ENCODE measurements around the gene SERPINA3.

The SERPINA3 gene

GRCh38 chr14:94569381-94570001 is 42.7 kb upstream of the SERPINA3 start:
- no peak overlapping the region for H4K8ac ChIP-seq (ENCODE audit: low read length)
- no peaks in the 10 kb centered on the region for H3K9me3 ChIP-seq (ENCODE audit: control insufficient read depth, low read length)
- H3K23ac ChIP-seq (ENCODE audit: low read length in 2 of 2) = no peak overlapping the region
- no peak overlapping the region for H2BK15ac ChIP-seq (ENCODE audit: low read depth, poor library complexity, severe bottlenecking)
- no peak for DNase-seq
- H3K18ac ChIP-seq (ENCODE audit: low read depth in 1 of 2, low read length in 2 of 2) = no peak overlapping the region
- no peak overlapping the region for H3K14ac ChIP-seq (ENCODE audit: low read length in 2 of 2)
- H4K91ac ChIP-seq (ENCODE audit: low read length) = no peak overlapping the region
- H3K36me3 ChIP-seq (ENCODE audit: control insufficient read depth in 1 of 2, insufficient read depth in 2 of 2, low read depth in 1 of 2, low read length in 2 of 2) = no peaks in the 10 kb centered on the region
- WGBS = 88% methylated on average over 20 of the region's 20 CpGs
- H2BK12ac ChIP-seq (ENCODE audit: low read length in 2 of 2) = no peak overlapping the region
- no peak overlapping the region for H3K4ac ChIP-seq (ENCODE audit: low read depth in 1 of 2, low read length in 2 of 2)
- H2AK5ac ChIP-seq (ENCODE audit: low read length, severe bottlenecking) = no peak overlapping the region
- H3K9ac ChIP-seq (ENCODE audit: low read length) = no peak overlapping the region
- H3K4me2 ChIP-seq (ENCODE audit: low read length, poor library complexity, severe bottlenecking) = no peak overlapping the region
- no peaks in the 10 kb centered on the region for H3K79me1 ChIP-seq (replicated peaks; ENCODE audit: low read length, poor library complexity, severe bottlenecking)
- no peak overlapping the region for H2BK120ac ChIP-seq (ENCODE audit: low read depth, low read length)
- no peak overlapping the region for H2BK5ac ChIP-seq (ENCODE audit: low read depth, low read length, poor library complexity, severe bottlenecking)
- no peak overlapping the region for H2AFZ ChIP-seq (ENCODE audit: low read depth, low read length)
- H3K4me3 ChIP-seq (ENCODE audit: insufficient read depth in 1 of 2, low read depth in 1 of 2, low read length in 2 of 2) = no peak overlapping the region
- H3K27me3 ChIP-seq (ENCODE audit: control insufficient read depth in 1 of 2, insufficient read depth in 1 of 2, low read length in 2 of 2) = peaks cover 0 to 10% of the 10 kb centered on the region in 2 experiments
- H3K27ac ChIP-seq (ENCODE audit: low read length, poor library complexity, severe bottlenecking) = no peak overlapping the region
- H3K4me1 ChIP-seq (ENCODE audit: control insufficient read depth, insufficient read depth, low read depth, low read length) = no peaks in the 10 kb centered on the region

- Histone ChIP-seq H3K36me3 (ENCODE audit: control insufficient read depth in 1 of 2, insufficient read depth in 2 of 2, low read depth in 1 of 2, low read length in 2 of 2) (no peaks in the 10 kb centered on the region), H3K4ac (ENCODE audit: low read depth in 1 of 2, low read length in 2 of 2) (no peak overlapping the region), H3K27ac (ENCODE audit: low read length, poor library complexity, severe bottlenecking) (no peak overlapping the region), H3K23ac (ENCODE audit: low read length in 2 of 2) (no peak overlapping the region), H2BK120ac (ENCODE audit: low read depth, low read length) (no peak overlapping the region), H3K4me3 (ENCODE audit: insufficient read depth in 1 of 2, low read depth in 1 of 2, low read length in 2 of 2) (no peak overlapping the region), H2AK5ac (ENCODE audit: low read length, severe bottlenecking) (no peak overlapping the region), H3K9me3 (ENCODE audit: control insufficient read depth, low read length) (no peaks in the 10 kb centered on the region), H2BK5ac (ENCODE audit: low read depth, low read length, poor library complexity, severe bottlenecking) (no peak overlapping the region), H3K9ac (ENCODE audit: low read length) (no peak overlapping the region), H2BK12ac (ENCODE audit: low read length in 2 of 2) (no peak overlapping the region), H3K4me2 (ENCODE audit: low read length, poor library complexity, severe bottlenecking) (no peak overlapping the region), H3K79me1 (replicated peaks; ENCODE audit: low read length, poor library complexity, severe bottlenecking) (no peaks in the 10 kb centered on the region), H3K14ac (ENCODE audit: low read length in 2 of 2) (no peak overlapping the region), H2AFZ (ENCODE audit: low read depth, low read length) (no peak overlapping the region), H3K4me1 (ENCODE audit: control insufficient read depth, insufficient read depth, low read depth, low read length) (no peaks in the 10 kb centered on the region), H3K18ac (ENCODE audit: low read depth in 1 of 2, low read length in 2 of 2) (no peak overlapping the region), H2BK15ac (ENCODE audit: low read depth, poor library complexity, severe bottlenecking) (no peak overlapping the region), H4K91ac (ENCODE audit: low read length) (no peak overlapping the region), H4K8ac (ENCODE audit: low read length) (no peak overlapping the region), H3K27me3 (ENCODE audit: control insufficient read depth in 1 of 2, insufficient read depth in 1 of 2, low read length in 2 of 2) (peaks cover 0 to 10% of the 10 kb centered on the region in 2 experiments)
- WGBS = 83% methylated on average over 6 of the region's 6 CpGs
- DNase-seq = no peak
These were observed 42.2 kb upstream of the SERPINA3 start for GRCh38 chr14:94570002-94570400.

- 86% methylated on average over 9 of the region's 9 CpGs for WGBS
- Histone ChIP-seq H4K91ac (ENCODE audit: low read length) (no peak overlapping the region), H2AK5ac (ENCODE audit: low read length, severe bottlenecking) (no peak overlapping the region), H2BK15ac (ENCODE audit: low read depth, poor library complexity, severe bottlenecking) (no peak overlapping the region), H3K36me3 (ENCODE audit: control insufficient read depth in 1 of 2, insufficient read depth in 2 of 2, low read depth in 1 of 2, low read length in 2 of 2) (no peaks in the 10 kb centered on the region), H3K4me1 (ENCODE audit: control insufficient read depth, insufficient read depth, low read depth, low read length) (no peaks in the 10 kb centered on the region), H3K14ac (ENCODE audit: low read length in 2 of 2) (no peak overlapping the region), H3K4ac (ENCODE audit: low read depth in 1 of 2, low read length in 2 of 2) (no peak overlapping the region), H2BK5ac (ENCODE audit: low read depth, low read length, poor library complexity, severe bottlenecking) (no peak overlapping the region), H3K4me3 (ENCODE audit: insufficient read depth in 1 of 2, low read depth in 1 of 2, low read length in 2 of 2) (no peak overlapping the region), H3K79me1 (replicated peaks; ENCODE audit: low read length, poor library complexity, severe bottlenecking) (no peaks in the 10 kb centered on the region), H3K27ac (ENCODE audit: low read length, poor library complexity, severe bottlenecking) (no peak overlapping the region), H3K18ac (ENCODE audit: low read depth in 1 of 2, low read length in 2 of 2) (no peak overlapping the region), H2AFZ (ENCODE audit: low read depth, low read length) (no peak overlapping the region), H3K27me3 (ENCODE audit: control insufficient read depth in 1 of 2, insufficient read depth in 1 of 2, low read length in 2 of 2) (peaks cover 0 to 10% of the 10 kb centered on the region in 2 experiments), H4K8ac (ENCODE audit: low read length) (no peak overlapping the region), H2BK120ac (ENCODE audit: low read depth, low read length) (no peak overlapping the region), H3K9ac (ENCODE audit: low read length) (no peak overlapping the region), H3K23ac (ENCODE audit: low read length in 2 of 2) (no peak overlapping the region), H2BK12ac (ENCODE audit: low read length in 2 of 2) (no peak overlapping the region), H3K4me2 (ENCODE audit: low read length, poor library complexity, severe bottlenecking) (no peak overlapping the region), H3K9me3 (ENCODE audit: control insufficient read depth, low read length) (no peaks in the 10 kb centered on the region)
- no peak for DNase-seq
These were observed 41.8 kb upstream of the SERPINA3 start for GRCh38 chr14:94570440-94570839.

GRCh38 chr14:94571395-94571794 is 40.8 kb upstream of the SERPINA3 start:
- no peak overlapping the region for H4K8ac ChIP-seq (ENCODE audit: low read length)
- no peak overlapping the region for H2AK5ac ChIP-seq (ENCODE audit: low read length, severe bottlenecking)
- H3K14ac ChIP-seq (ENCODE audit: low read length in 2 of 2) = no peak overlapping the region
- peak overlapping the region; percentile 43 for H3K9ac ChIP-seq (ENCODE audit: low read length)
- H3K9me3 ChIP-seq (ENCODE audit: control insufficient read depth, low read length) = no peaks in the 10 kb centered on the region
- no peak overlapping the region for H4K91ac ChIP-seq (ENCODE audit: low read length)
- H3K4me1 ChIP-seq (ENCODE audit: control insufficient read depth, insufficient read depth, low read depth, low read length) = no peaks in the 10 kb centered on the region
- no peak overlapping the region for H2BK12ac ChIP-seq (ENCODE audit: low read length in 2 of 2)
- H3K79me1 ChIP-seq (replicated peaks; ENCODE audit: low read length, poor library complexity, severe bottlenecking) = no peaks in the 10 kb centered on the region
- no peak overlapping the region for H2BK15ac ChIP-seq (ENCODE audit: low read depth, poor library complexity, severe bottlenecking)
- H3K27me3 ChIP-seq (ENCODE audit: control insufficient read depth in 1 of 2, insufficient read depth in 1 of 2, low read length in 2 of 2) = peaks cover 0 to 15% of the 10 kb centered on the region in 2 experiments
- H2BK120ac ChIP-seq (ENCODE audit: low read depth, low read length) = no peak overlapping the region
- H3K27ac ChIP-seq (ENCODE audit: low read length, poor library complexity, severe bottlenecking) = no peak overlapping the region
- H2BK5ac ChIP-seq (ENCODE audit: low read depth, low read length, poor library complexity, severe bottlenecking) = no peak overlapping the region
- no peak overlapping the region for H3K4ac ChIP-seq (ENCODE audit: low read depth in 1 of 2, low read length in 2 of 2)
- H3K36me3 ChIP-seq (ENCODE audit: control insufficient read depth in 1 of 2, insufficient read depth in 2 of 2, low read depth in 1 of 2, low read length in 2 of 2) = no peaks in the 10 kb centered on the region
- WGBS = 62% methylated on average over 7 of the region's 7 CpGs
- H2AFZ ChIP-seq (ENCODE audit: low read depth, low read length) = no peak overlapping the region
- no peak overlapping the region for H3K4me3 ChIP-seq (ENCODE audit: insufficient read depth in 1 of 2, low read depth in 1 of 2, low read length in 2 of 2)
- no peak overlapping the region for H3K4me2 ChIP-seq (ENCODE audit: low read length, poor library complexity, severe bottlenecking)
- no peak overlapping the region for H3K23ac ChIP-seq (ENCODE audit: low read length in 2 of 2)
- H3K18ac ChIP-seq (ENCODE audit: low read depth in 1 of 2, low read length in 2 of 2) = no peak overlapping the region
- DNase-seq = no peak

All from mesenchymal stem cell (in vitro differentiated cells and primary cell).